Measurements from ENCODE around the gene IQCE.
A peak's percentile ranks its signal among the peaks of the same experiment; 100 is the strongest.
"Not testable (repeated sequence)": the region's sequence is repeated elsewhere in the genome, so short reads cannot be mapped to it uniquely, and the experiment has no call there.

The IQCE gene

GRCh38 chr7:2533566-2533965 lies 25.2 kb upstream of the IQCE start:
- not testable (repeated sequence) for DNase-seq

- DNase-seq: not testable (repeated sequence)
These were observed 24.6 kb upstream of the IQCE start for GRCh38 chr7:2534214-2534613.

- DNase-seq: not testable (repeated sequence)
These were observed 22.7 kb upstream of the IQCE start for GRCh38 chr7:2535872-2536627.

- peak; percentile 23 for DNase-seq
These were observed 20.6 kb upstream of the IQCE start for GRCh38 chr7:2537981-2538851.

GRCh38 chr7:2539031-2539911 lies 19.5 kb upstream of the IQCE start:
- peak; percentile 26 for DNase-seq

- no peak for DNase-seq
These were observed 18.6 kb upstream of the IQCE start for GRCh38 chr7:2540133-2540532.

- DNase-seq: peak; percentile 24
These were observed 18.1 kb upstream of the IQCE start for GRCh38 chr7:2540641-2541051.

- peak; percentile 31 for DNase-seq
These were observed 17.3 kb upstream of the IQCE start for GRCh38 chr7:2541291-2542010.

- DNase-seq: peak; percentile 27
These were observed 16.5 kb upstream of the IQCE start for GRCh38 chr7:2542011-2542915.

- DNase-seq: peak; percentile 34
These were observed 15.6 kb upstream of the IQCE start for GRCh38 chr7:2542916-2543871.

GRCh38 chr7:2544541-2545188 lies 14.1 kb upstream of the IQCE start:
- DNase-seq: peak; percentile 12

- DNase-seq: peak; percentile 26
These were observed 12.9 kb upstream of the IQCE start for GRCh38 chr7:2545746-2546425.

GRCh38 chr7:2546776-2547586 lies 11.8 kb upstream of the IQCE start:
- DNase-seq: no peak

GRCh38 chr7:2551418-2551817 lies 7.4 kb upstream of the IQCE start:
- no peak for DNase-seq

- DNase-seq: no peak
These were observed 5.7 kb upstream of the IQCE start for GRCh38 chr7:2553108-2553507.

GRCh38 chr7:2553831-2554581 lies 4.8 kb upstream of the IQCE start:
- DNase-seq: no peak

GRCh38 chr7:2554661-2555111 lies 4.1 kb upstream of the IQCE start:
- DNase-seq: no peak
